Measurements from ENCODE around the gene UNC5B.

The UNC5B gene

GRCh38 chr10:71300555-71301370 lies 88.4 kb downstream of the UNC5B start:
- H3K9ac ChIP-seq (ENCODE audit: low read length) = no peak overlapping the region
- H3K79me2 ChIP-seq (ENCODE audit: control insufficient read depth, insufficient read depth, low read length, poor library complexity) = no peaks in the 10 kb centered on the region
- peaks cover under 1% of the 10 kb centered on the region for H3K9me3 ChIP-seq (ENCODE audit: insufficient read depth, low read depth, low read length)
- no peak overlapping the region for H2BK12ac ChIP-seq (ENCODE audit: low read length)
- no peak overlapping the region for H2BK5ac ChIP-seq (ENCODE audit: low read depth, low read length, poor library complexity)
- peaks cover 70 to 86% of the 10 kb centered on the region in 2 experiments for H3K36me3 ChIP-seq (ENCODE audit: control insufficient read depth in 1 of 2, insufficient read depth in 2 of 2, low read length in 2 of 2)
- no peak for DNase-seq
- no peaks in the 10 kb centered on the region for H3K27me3 ChIP-seq (ENCODE audit: insufficient read depth, low read length)
- H3K4me2 ChIP-seq (ENCODE audit: low read length) = no peak overlapping the region
- no peak overlapping the region for H4K8ac ChIP-seq (ENCODE audit: low read depth, low read length)
- H3K4ac ChIP-seq (ENCODE audit: low read depth, low read length) = no peak overlapping the region
- no peak overlapping the region for H3K14ac ChIP-seq (ENCODE audit: low read length)
- H2AK5ac ChIP-seq (ENCODE audit: low read length) = no peak overlapping the region
- no CpG with 5 or more reads among the region's 16 CpGs for WGBS (ENCODE audit: extremely low coverage, insufficient coverage, insufficient read length)
- no peaks in the 10 kb centered on the region for H3K4me1 ChIP-seq (ENCODE audit: control insufficient read depth in 1 of 2, insufficient read depth in 2 of 2, low read length in 2 of 2)
- no peak overlapping the region for H3K23ac ChIP-seq (ENCODE audit: low read length)
- H3K27ac ChIP-seq (ENCODE audit: low read depth, low read length) = no peak overlapping the region
- H4K12ac ChIP-seq (ENCODE audit: low read depth, low read length) = no peak overlapping the region
- H4K91ac ChIP-seq (ENCODE audit: low read depth, low read length) = no peak overlapping the region
- H3K4me3 ChIP-seq (ENCODE audit: low read depth, low read length) = no peak overlapping the region
- no peak overlapping the region for H2BK120ac ChIP-seq (ENCODE audit: insufficient read depth, low read length, poor library complexity)
- no peak overlapping the region for H3K18ac ChIP-seq (ENCODE audit: low read length)
- no peak overlapping the region for H2AFZ ChIP-seq (ENCODE audit: insufficient read depth, low read length, poor library complexity)
- no peaks in the 10 kb centered on the region for H3K79me1 ChIP-seq (ENCODE audit: low read length)

- no peak overlapping the region for H4K91ac ChIP-seq (ENCODE audit: low read depth, low read length)
- no peak overlapping the region for H3K18ac ChIP-seq (ENCODE audit: low read length)
- no peak overlapping the region for H3K4me2 ChIP-seq (ENCODE audit: low read length)
- H3K27ac ChIP-seq (ENCODE audit: low read depth, low read length) = no peak overlapping the region
- WGBS (ENCODE audit: extremely low coverage, insufficient coverage, insufficient read length) = no CpG with 5 or more reads among the region's 12 CpGs
- H2AK5ac ChIP-seq (ENCODE audit: low read length) = no peak overlapping the region
- H3K79me1 ChIP-seq (ENCODE audit: low read length) = no peaks in the 10 kb centered on the region
- H2AFZ ChIP-seq (ENCODE audit: insufficient read depth, low read length, poor library complexity) = no peak overlapping the region
- H2BK120ac ChIP-seq (ENCODE audit: insufficient read depth, low read length, poor library complexity) = no peak overlapping the region
- no peaks in the 10 kb centered on the region for H3K4me1 ChIP-seq (ENCODE audit: control insufficient read depth in 1 of 2, insufficient read depth in 2 of 2, low read length in 2 of 2)
- H3K9me3 ChIP-seq (ENCODE audit: insufficient read depth, low read depth, low read length) = no peaks in the 10 kb centered on the region
- no peaks in the 10 kb centered on the region for H3K79me2 ChIP-seq (ENCODE audit: control insufficient read depth, insufficient read depth, low read length, poor library complexity)
- H2BK12ac ChIP-seq (ENCODE audit: low read length) = no peak overlapping the region
- no peak overlapping the region for H3K14ac ChIP-seq (ENCODE audit: low read length)
- peaks cover 63 to 82% of the 10 kb centered on the region in 2 experiments for H3K36me3 ChIP-seq (ENCODE audit: control insufficient read depth in 1 of 2, insufficient read depth in 2 of 2, low read length in 2 of 2)
- no peak overlapping the region for H3K23ac ChIP-seq (ENCODE audit: low read length)
- no peak overlapping the region for H2BK5ac ChIP-seq (ENCODE audit: low read depth, low read length, poor library complexity)
- H3K27me3 ChIP-seq (ENCODE audit: insufficient read depth, low read length) = no peaks in the 10 kb centered on the region
- H3K9ac ChIP-seq (ENCODE audit: low read length) = no peak overlapping the region
- H4K8ac ChIP-seq (ENCODE audit: low read depth, low read length) = no peak overlapping the region
- H3K4ac ChIP-seq (ENCODE audit: low read depth, low read length) = no peak overlapping the region
- no peak overlapping the region for H4K12ac ChIP-seq (ENCODE audit: low read depth, low read length)
- H3K4me3 ChIP-seq (ENCODE audit: low read depth, low read length) = no peak overlapping the region
- no peak for DNase-seq
These were observed 89.1 kb downstream of the UNC5B start for GRCh38 chr10:71301371-71301916.

GRCh38 chr10:71302451-71302850 lies 90.1 kb downstream of the UNC5B start:
- no peaks in the 10 kb centered on the region for H3K27me3 ChIP-seq (ENCODE audit: insufficient read depth, low read length)
- H2BK12ac ChIP-seq (ENCODE audit: low read length) = no peak overlapping the region
- H3K79me2 ChIP-seq (ENCODE audit: control insufficient read depth, insufficient read depth, low read length, poor library complexity) = no peaks in the 10 kb centered on the region
- no peak overlapping the region for H3K4me3 ChIP-seq (ENCODE audit: low read depth, low read length)
- no peak overlapping the region for H3K23ac ChIP-seq (ENCODE audit: low read length)
- no peak overlapping the region for H3K27ac ChIP-seq (ENCODE audit: low read depth, low read length)
- H3K18ac ChIP-seq (ENCODE audit: low read length) = no peak overlapping the region
- no peak overlapping the region for H4K8ac ChIP-seq (ENCODE audit: low read depth, low read length)
- H2AFZ ChIP-seq (ENCODE audit: insufficient read depth, low read length, poor library complexity) = no peak overlapping the region
- no peak overlapping the region for H4K12ac ChIP-seq (ENCODE audit: low read depth, low read length)
- H3K36me3 ChIP-seq (ENCODE audit: control insufficient read depth in 1 of 2, insufficient read depth in 2 of 2, low read length in 2 of 2) = peaks cover 55 to 76% of the 10 kb centered on the region in 2 experiments
- peaks cover 2 to 3% of the 10 kb centered on the region in 2 experiments for H3K4me1 ChIP-seq (ENCODE audit: control insufficient read depth in 1 of 2, insufficient read depth in 2 of 2, low read length in 2 of 2)
- H3K9me3 ChIP-seq (ENCODE audit: insufficient read depth, low read depth, low read length) = no peaks in the 10 kb centered on the region
- no peak overlapping the region for H2AK5ac ChIP-seq (ENCODE audit: low read length)
- H3K4me2 ChIP-seq (ENCODE audit: low read length) = no peak overlapping the region
- no peaks in the 10 kb centered on the region for H3K79me1 ChIP-seq (ENCODE audit: low read length)
- H3K9ac ChIP-seq (ENCODE audit: low read length) = no peak overlapping the region
- no peak overlapping the region for H2BK5ac ChIP-seq (ENCODE audit: low read depth, low read length, poor library complexity)
- no peak overlapping the region for H2BK120ac ChIP-seq (ENCODE audit: insufficient read depth, low read length, poor library complexity)
- H3K4ac ChIP-seq (ENCODE audit: low read depth, low read length) = no peak overlapping the region
- no CpG with 5 or more reads among the region's 4 CpGs for WGBS (ENCODE audit: extremely low coverage, insufficient coverage, insufficient read length)
- no peak overlapping the region for H3K14ac ChIP-seq (ENCODE audit: low read length)
- DNase-seq = no peak
- H4K91ac ChIP-seq (ENCODE audit: low read depth, low read length) = no peak overlapping the region

- H2AK5ac ChIP-seq (ENCODE audit: low read length) = no peak overlapping the region
- H3K4me1 ChIP-seq (ENCODE audit: control insufficient read depth in 1 of 2, insufficient read depth in 2 of 2, low read length in 2 of 2) = peaks cover 3 to 4% of the 10 kb centered on the region in 2 experiments
- no peak overlapping the region for H3K14ac ChIP-seq (ENCODE audit: low read length)
- no peak overlapping the region for H2BK12ac ChIP-seq (ENCODE audit: low read length)
- H2BK120ac ChIP-seq (ENCODE audit: insufficient read depth, low read length, poor library complexity) = no peak overlapping the region
- no peak overlapping the region for H3K4ac ChIP-seq (ENCODE audit: low read depth, low read length)
- no peaks in the 10 kb centered on the region for H3K79me2 ChIP-seq (ENCODE audit: control insufficient read depth, insufficient read depth, low read length, poor library complexity)
- H4K91ac ChIP-seq (ENCODE audit: low read depth, low read length) = no peak overlapping the region
- no peak overlapping the region for H3K23ac ChIP-seq (ENCODE audit: low read length)
- H3K9ac ChIP-seq (ENCODE audit: low read length) = no peak overlapping the region
- H4K12ac ChIP-seq (ENCODE audit: low read depth, low read length) = no peak overlapping the region
- no CpG with 5 or more reads among the region's 8 CpGs for WGBS (ENCODE audit: extremely low coverage, insufficient coverage, insufficient read length)
- H3K27ac ChIP-seq (ENCODE audit: low read depth, low read length) = no peak overlapping the region
- H3K36me3 ChIP-seq (ENCODE audit: control insufficient read depth in 1 of 2, insufficient read depth in 2 of 2, low read length in 2 of 2) = peaks cover 49 to 71% of the 10 kb centered on the region in 2 experiments
- H3K4me3 ChIP-seq (ENCODE audit: low read depth, low read length) = no peak overlapping the region
- peak in 1 of 2 donors; percentile 87 for DNase-seq
- no peak overlapping the region for H4K8ac ChIP-seq (ENCODE audit: low read depth, low read length)
- H3K4me2 ChIP-seq (ENCODE audit: low read length) = no peak overlapping the region
- H3K79me1 ChIP-seq (ENCODE audit: low read length) = no peaks in the 10 kb centered on the region
- no peaks in the 10 kb centered on the region for H3K9me3 ChIP-seq (ENCODE audit: insufficient read depth, low read depth, low read length)
- no peak overlapping the region for H2AFZ ChIP-seq (ENCODE audit: insufficient read depth, low read length, poor library complexity)
- no peak overlapping the region for H2BK5ac ChIP-seq (ENCODE audit: low read depth, low read length, poor library complexity)
- no peaks in the 10 kb centered on the region for H3K27me3 ChIP-seq (ENCODE audit: insufficient read depth, low read length)
- H3K18ac ChIP-seq (ENCODE audit: low read length) = no peak overlapping the region
These were observed 90.7 kb downstream of the UNC5B start for GRCh38 chr10:71302874-71303568.
